Kidney (tissue), 14 donors: ENCODE results near the gene CBR4. TPM values are rescaled to one million over a fixed set of nuclear protein-coding genes. Genes with fewer than 3 reads are reported as not detected.

Source experiments
- DNase-seq, 5 donors: peaks; one replicate each; pipeline ENCODE4 v3.0.0-alpha.2; 2013 to 2020
- FAIRE-seq: peaks from 2 replicates; lab custom pipeline; 2012; peaks lifted over from hg19 to GRCh38; lab: Jason Lieb, UNC
- H3K27ac ChIP-seq, 2 donors: one replicate each; pipeline ENCODE4 v1.7.0; 2013; ENCODE audit warnings: low read depth in 2 of 2, low read length in 2 of 2, inconsistent platforms in 1 of 2
- H3K27me3 ChIP-seq: one replicate; pipeline ENCODE4 v1.7.1; 2013; ENCODE audit warnings: low read length, inconsistent platforms; ENCODE audit not compliant: control insufficient read depth, insufficient read depth
- H3K36me3 ChIP-seq, 3 donors: one replicate each; pipeline versions ENCODE4 v1.7.0 to v1.7.1; 2013; ENCODE audit warnings: low read length in 3 of 3, control low read depth in 1 of 3, inconsistent platforms in 1 of 3; ENCODE audit not compliant: insufficient read depth in 3 of 3, control insufficient read depth in 2 of 3
- H3K4me1 ChIP-seq, 3 donors: one replicate each; pipeline versions ENCODE4 v1.7.0 to v1.7.1; 2013; ENCODE audit warnings: low read length in 3 of 3, inconsistent platforms in 1 of 3, low read depth in 1 of 3; ENCODE audit not compliant: control insufficient read depth in 2 of 3, insufficient read depth in 2 of 3
- H3K4me3 ChIP-seq, 3 donors: one replicate each; pipeline versions ENCODE4 v1.7.0 to v1.8.1; 2013; ENCODE audit warnings: low read length in 3 of 3, control low read depth in 1 of 3, inconsistent platforms in 1 of 3
- H3K9ac ChIP-seq, 3 donors: one replicate each; pipeline versions ENCODE4 v1.7.0 to v1.7.1; 2013; ENCODE audit warnings: low read length in 3 of 3, control low read depth in 1 of 3, inconsistent platforms in 1 of 3
- H3K9me3 ChIP-seq, 3 donors: one replicate each; pipeline versions ENCODE4 v1.7.0 to v1.7.1; 2013; ENCODE audit warnings: low read length in 3 of 3, control low read depth in 1 of 3, inconsistent platforms in 1 of 3; ENCODE audit not compliant: control insufficient read depth in 2 of 3, insufficient read depth in 1 of 3
- CTCF ChIP-seq: IDR thresholded peaks from 3 replicates; pipeline ENCODE4 v1.5.1; 2012; ENCODE audit warnings: mild to moderate bottlenecking, moderate library complexity, borderline replicate concordance; ENCODE audit not compliant: insufficient read depth; ENCODE audit errors: extremely low read depth
- intact Hi-C: fragments of 100-400 bp; cut with DNase I; formaldehyde crosslinking; loops from one replicate; pipeline ENCODE4 v1.11.1; 2022
- polyA plus RNA-seq: library from polyadenylated mRNA; stranded (reverse); fragments of 350-450 nt; fragmentation: Illumina TruSeq; extraction: RNeasy Lipid Tissue Mini Kit (QIAGEN cat#74804); gene quantifications from one replicate; pipeline ENCODE4 v1.2.3, GENCODE V29; 2014; ENCODE audit warnings: low read depth, low replicate concordance; ENCODE audit not compliant: insufficient read depth
- total RNA-seq: library from RNA; stranded (reverse); fragmentation: NEBNext Ultra II Directional; extraction: Animal tissue kit (Norgen Biotek cat#: 25700); gene quantifications from one replicate; pipeline ENCODE4 v1.2.1, GENCODE V29; 2021
- donor health status: control.
- donor health status: control.
- donor health status: control.
- donor health status: control.
- donor health status: control.
- donor health status: DM: yes; HTN: yes; CAD: no.
- donor health status: Normal renal cell carcinoma (clear cell type).

The CBR4 gene
- total and polyA plus RNA-seq, 2 donors from 2014 or later = 24.1 to 28.6 TPM

- FAIRE-seq = no peak
Measured at GRCh38 chr4:169048868-169049414, 38.9 kb upstream of the CBR4 start.

GRCh38 chr4:169047956-169048355 is 37.9 kb upstream of the CBR4 start:
- Histone ChIP-seq H3K36me3 (no peaks in the 10 kb centered on the region), H3K4me3 (no peak overlapping the region), H3K27me3 (no peaks in the 10 kb centered on the region), H3K27ac (no peak overlapping the region), H3K9ac (no peak overlapping the region), H3K9me3 (no peaks in the 10 kb centered on the region), H3K4me1 (peaks cover 0 to 6% (median 0%) of the 10 kb centered on the region in 3 donors)
- intact Hi-C loops = no loop called here
- DNase-seq (no peak), FAIRE-seq (no peak)
- no peak for TF ChIP-seq CTCF

More at GRCh38 chr4:169048868-169049414, 38.9 kb upstream of the CBR4 start:
- Histone ChIP-seq H3K9me3 (no peaks in the 10 kb centered on the region), H3K9ac (no peak overlapping the region), H3K4me1 (peaks cover 0 to 6% (median 0%) of the 10 kb centered on the region in 3 donors), H3K27me3 (no peaks in the 10 kb centered on the region), H3K36me3 (no peaks in the 10 kb centered on the region), H3K4me3 (no peak overlapping the region), H3K27ac (no peak overlapping the region)
- intact Hi-C loops = no loop called here
- TF ChIP-seq CTCF = no peak
- DNase-seq = no peak

- H3K4me3 ChIP-seq = no peak overlapping the region
- no peak for FAIRE-seq
Measured at GRCh38 chr4:169045862-169046584, 36.0 kb upstream of the CBR4 start.

More at GRCh38 chr4:169045862-169046584, 36.0 kb upstream of the CBR4 start:
- Histone ChIP-seq H3K27me3 (no peaks in the 10 kb centered on the region), H3K36me3 (no peaks in the 10 kb centered on the region), H3K9ac (no peak overlapping the region), H3K9me3 (no peaks in the 10 kb centered on the region), H3K27ac (no peak overlapping the region), H3K4me1 (peaks cover 0 to 4% (median 0%) of the 10 kb centered on the region in 3 donors)
- intact Hi-C loops = no loop called here
- peak; percentile 13 for TF ChIP-seq CTCF
- no peak for DNase-seq
